Daoy (cell line): ENCODE measurements around the gene LRRC4C. TPM values are rescaled to one million over a fixed set of nuclear protein-coding genes. Genes with fewer than 3 reads are reported as not detected.

Source experiments
- DNase-seq: peaks from one replicate; pipeline ENCODE4 v3.0.0-alpha.2; 2015; ENCODE audit warnings: low read depth
- total RNA-seq: library from RNA; depleted of rRNA; stranded (reverse); fragments of >200 nt; shearing (Covaris generic); gene quantifications from 2 replicates; pipeline ENCODE4 v1.2.3, GENCODE V29; 2014

The LRRC4C gene
- total RNA-seq, 1 experiment from 2014 or later = not detected

DNA sequence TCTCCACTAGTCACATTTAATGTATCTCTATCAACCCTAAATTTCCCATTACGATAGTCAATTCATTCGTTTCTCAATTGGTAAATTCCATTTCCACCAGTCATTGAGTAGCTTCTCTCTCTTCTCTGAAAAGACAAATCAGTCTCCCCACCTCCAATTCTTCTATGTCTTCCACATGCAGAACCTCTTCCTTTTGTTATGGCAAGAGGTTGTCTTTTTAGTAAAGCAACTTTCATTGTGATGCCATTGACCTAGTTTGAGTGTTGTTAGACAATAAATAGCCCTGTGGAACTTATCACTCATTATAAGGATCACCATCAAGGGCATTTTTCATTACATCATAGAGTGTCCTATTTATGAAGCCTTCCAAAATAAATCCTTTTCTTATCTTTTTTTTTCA is 340.9 kb downstream of the LRRC4C start:
- DNase-seq = no peak

- no peak for DNase-seq
These were observed 342.5 kb downstream of the LRRC4C start for GRCh38 chr11:41116970-41117369.

DNA sequence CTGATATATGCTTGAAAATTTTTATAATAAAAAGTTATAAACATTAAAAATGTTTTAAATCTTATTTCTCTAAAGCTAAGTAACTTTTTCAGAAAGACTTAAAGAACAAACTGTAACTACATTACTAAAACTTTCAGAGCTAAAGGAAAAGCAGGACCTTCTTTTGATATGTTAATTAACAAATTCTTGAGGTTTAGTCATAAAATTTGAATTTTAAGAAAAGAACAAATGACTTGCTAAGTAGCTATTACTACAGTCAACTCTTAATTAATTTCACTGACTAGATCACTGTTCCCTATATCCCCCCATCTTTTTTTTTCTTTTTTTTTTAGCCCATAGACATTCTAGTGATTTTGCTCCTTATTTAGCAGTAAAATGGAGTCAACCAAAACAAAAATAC is 344.4 kb downstream of the LRRC4C start:
- no peak for DNase-seq

DNA sequence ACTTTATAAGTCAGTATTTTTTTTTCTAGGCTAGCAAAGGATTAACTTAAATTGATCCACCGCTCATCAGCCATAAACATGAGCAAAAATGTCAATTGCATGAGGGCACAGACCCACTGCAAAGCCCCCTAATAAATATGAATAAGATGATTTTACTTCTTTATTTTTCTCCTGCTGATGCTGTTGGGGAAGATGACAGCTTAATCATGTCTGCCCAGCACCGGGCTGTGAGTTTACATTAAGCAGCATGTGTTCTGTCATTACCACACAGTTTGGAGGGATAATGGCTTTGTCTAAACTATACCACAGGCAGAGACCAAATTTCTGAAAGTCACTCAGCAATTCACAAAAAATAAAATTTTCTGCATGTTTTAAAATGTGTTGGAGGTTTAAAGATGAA is 346.3 kb downstream of the LRRC4C start:
- no peak for DNase-seq

- DNase-seq = no peak
These were observed 348.9 kb downstream of the LRRC4C start for GRCh38 chr11:41110527-41110926.

DNA sequence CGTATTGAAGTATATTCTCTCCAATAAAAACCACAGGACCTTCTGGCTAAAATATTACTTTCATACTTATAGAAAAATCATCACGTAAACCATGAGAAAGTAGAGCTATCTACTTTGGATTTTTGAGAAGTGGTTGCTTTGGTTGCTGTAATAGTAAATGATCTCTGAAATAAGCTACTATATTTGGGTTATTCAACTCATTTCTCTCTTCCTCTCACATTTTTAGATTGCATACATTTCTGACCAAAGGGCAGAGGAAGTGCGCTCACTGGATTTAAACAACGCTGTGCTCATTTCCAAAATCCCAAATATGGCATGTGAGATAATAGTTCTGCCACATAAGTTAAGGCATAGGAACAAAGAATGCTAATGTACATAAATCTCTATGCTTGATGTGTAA is 357.0 kb downstream of the LRRC4C start:
- DNase-seq = no peak

DNA sequence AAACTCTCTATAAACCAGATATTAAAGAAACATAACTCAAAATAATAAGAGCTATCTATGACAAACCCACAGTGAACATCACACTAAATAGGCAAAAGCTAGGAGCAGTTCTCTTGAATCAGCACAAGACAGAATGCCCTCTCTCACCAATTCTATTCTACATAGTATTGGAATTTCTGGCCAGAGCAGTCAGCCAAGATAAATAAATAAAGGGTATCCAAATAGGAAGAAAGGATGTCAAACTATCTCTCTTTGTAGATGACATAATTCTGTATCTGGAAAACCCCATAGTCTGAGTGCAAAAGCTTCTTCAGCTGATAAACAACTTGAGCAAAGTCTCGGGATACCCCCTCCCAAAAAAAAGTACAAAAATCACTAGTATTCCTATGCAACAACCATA is 359.8 kb downstream of the LRRC4C start:
- DNase-seq = no peak

DNA sequence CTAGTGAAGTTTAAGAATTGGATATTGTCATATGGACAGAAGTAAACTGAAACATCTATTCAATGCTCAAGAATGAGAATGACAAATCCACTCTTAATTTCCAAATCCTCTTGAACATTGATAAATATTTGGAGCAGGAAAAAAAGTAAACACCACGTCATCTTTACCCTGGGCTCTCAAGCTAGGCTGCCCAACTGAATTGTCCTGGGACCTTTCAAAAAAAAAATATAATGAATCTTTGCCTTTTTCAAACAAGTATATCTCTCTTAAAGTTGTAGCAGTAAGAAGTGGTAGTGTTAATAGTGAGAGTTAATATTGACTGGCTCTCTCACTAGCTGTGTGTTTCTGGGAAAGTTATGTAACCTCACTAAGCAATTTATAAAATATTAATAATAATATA is 374.3 kb downstream of the LRRC4C start:
- no peak for DNase-seq

DNA sequence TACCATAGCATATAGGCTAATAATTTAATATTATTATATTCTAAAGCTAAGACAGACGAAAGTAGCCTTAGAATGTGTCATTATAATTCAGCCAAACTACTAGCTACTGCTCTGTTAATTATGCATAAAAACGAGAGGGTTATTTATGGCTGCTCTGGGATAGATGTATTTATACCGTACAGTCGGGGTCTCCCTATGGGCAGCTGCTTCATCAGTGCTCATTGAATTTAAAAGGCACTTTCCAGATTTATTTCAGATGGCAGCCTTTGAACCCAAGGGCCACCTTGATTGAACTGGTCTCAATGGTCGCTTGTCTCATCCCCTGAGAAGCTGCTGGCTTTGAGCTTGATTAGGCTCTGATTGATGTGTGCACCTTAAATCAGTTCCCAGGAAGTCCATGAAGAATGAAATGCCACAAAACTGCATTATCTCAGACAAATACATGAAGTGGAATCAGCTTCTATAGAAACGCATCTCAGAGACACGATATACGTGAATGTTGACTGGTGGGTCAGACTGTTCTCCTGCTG is 377.6 kb downstream of the LRRC4C start:
- no peak for DNase-seq

DNA sequence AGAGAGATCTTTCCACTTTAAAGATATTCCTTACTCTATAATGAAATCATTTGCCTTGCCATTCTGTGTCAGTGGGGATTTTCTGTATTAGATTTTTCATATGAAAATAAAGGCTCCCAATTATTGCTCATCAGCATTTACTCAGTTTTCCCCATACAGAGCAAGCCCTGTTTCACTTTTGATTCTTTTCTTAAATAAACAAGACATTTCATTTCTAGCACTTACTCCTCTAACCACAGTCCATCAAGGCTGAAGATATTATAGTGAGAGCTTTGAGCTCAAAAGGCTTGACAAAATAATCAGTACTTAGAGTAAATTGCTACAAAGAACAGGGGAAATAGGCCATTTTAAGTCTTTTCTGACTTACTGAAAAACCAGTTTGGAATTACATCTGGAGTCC is 385.1 kb downstream of the LRRC4C start:
- DNase-seq = no peak

DNA sequence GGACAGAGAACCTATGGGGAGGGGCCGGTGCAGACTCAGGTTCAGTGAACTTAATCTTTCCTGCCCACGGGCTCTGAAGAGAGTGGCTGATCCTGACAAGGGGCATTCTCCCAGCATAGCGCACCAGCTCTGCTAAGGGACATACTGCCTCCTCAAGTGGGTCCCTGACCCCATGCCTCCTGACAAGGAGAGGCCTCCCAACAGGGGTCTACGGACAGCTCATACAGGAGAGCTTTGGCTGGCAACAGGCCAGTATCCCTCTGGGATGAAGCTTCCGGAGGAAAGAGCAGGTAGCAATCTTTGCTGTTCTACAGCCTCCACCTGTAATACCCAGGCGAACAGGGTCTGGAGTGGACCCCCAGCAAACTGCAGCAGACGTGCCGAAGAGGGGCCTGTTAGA is 394.0 kb downstream of the LRRC4C start:
- DNase-seq = no peak

DNA sequence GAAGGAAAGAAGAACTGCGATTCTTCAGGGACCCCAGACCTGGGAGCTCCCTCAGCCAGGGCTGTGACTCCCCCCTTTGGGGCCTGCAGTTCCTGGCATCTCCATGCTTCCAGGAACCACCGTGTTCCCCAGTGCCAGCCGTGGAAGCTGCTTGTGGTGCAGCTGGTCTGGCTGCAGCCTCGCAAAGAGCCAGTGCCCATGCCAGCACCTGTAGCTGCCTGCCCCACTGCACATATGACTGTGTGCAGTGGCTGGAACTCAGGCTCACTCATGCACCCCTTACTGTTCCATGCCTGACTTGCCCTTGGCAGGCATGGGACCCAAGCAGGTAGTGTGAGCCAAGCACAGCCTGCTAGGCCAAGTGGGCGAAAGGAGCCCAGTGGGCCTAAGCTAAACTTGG is 401.3 kb downstream of the LRRC4C start:
- DNase-seq = no peak

DNA sequence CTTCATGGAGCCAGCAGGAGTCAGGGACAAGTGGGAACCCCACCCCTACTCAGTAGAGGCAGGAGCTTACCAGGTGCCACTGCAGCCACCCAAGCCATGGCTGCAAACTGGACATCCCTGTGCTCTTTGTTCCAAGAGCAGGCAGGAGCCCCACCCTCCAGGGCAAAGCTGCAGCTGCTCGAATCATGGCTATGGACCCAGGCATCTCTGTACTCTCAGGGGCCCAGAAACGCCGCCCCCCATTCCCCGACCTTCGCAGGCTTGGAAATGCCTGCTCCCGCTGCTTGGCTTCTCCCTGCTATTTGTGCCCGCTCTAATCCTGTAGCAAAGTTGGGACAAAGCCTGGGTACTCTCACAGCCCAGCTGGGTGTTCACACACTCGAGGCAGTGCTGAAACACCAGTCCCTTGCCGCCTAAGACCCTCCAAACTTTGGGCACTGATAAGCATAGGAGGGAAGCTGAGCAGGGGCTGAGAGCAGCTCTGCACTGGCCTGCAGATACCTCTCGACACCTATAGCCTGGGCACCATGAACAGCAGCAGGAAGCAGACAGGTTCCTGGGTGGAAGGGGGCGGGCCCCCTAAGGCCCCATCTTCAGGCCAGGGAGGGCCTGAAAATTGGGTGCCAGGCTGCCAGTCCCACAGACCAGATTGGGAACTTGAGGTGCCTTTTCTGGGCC is 402.4 kb downstream of the LRRC4C start:
- no peak for DNase-seq

DNA sequence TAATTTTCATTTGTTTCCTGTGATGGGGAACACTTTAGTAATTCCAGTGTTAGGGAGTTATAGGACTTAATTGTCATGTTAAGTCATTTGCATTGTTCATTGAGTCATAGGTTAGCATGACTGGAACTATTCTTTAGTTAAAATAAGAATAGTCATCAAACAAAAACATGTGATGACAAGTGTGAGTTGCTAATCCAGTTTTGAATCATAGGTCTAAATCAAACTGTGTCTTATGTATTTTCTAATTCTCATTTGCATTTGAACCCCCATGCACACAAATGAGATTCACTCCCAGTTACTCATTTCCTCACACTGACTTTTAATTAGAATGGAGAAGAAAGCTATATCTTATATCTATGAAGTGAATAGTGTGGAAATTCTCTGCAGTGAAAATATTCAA is 405.6 kb downstream of the LRRC4C start:
- DNase-seq = no peak

DNA sequence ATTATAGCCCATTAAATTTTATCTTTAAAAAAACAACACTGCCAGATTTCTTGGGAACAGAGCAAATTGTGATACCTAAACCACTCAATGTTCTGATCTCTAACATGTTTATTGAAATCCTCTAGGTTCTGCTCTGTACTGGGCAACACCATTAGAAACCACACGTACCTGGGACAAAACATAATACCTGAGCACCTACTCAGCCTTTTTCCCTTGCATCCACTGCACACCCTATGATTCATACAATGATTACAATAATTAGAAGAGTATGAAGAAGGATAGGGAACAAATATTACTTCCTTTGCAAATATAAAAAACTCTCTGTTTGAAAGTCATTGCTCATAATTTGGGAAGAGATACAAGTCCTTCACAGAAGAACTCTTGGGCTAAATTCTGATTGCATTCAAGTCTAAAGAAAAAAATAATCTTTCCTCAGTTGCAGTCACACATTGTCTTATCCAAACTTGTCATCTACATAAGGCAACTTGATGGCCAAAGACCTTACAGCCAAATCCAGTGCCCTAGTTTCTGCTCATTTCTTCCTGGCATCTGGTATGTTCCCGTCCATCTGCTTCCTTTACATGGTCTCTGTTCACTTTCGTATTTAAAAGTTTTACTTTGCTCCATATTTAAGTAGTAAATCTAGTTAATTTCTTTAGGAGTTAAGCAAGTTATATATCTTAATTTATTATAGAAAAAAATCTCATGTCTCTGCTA is 407.4 kb downstream of the LRRC4C start:
- DNase-seq = no peak

GRCh38 chr11:41050791-41051190 is 408.7 kb downstream of the LRRC4C start:
- no peak for DNase-seq

DNA sequence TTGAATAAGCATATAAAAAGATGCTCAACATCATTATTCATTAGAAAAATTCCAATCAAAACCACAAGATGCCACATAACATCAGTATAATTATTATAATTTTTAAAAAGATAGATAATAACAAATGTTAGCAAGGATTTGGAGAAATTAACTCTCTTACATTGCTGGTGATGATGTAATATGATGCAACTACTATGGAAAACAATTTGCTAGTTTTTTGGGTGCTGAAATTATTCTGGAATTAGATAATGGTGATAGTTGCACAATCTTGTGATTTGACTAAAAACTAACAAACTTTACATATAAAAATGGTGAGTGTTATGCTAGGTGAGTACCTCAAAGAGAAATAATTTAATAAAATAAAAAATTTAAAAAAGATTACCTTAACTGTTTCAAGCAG is 412.2 kb downstream of the LRRC4C start:
- DNase-seq = no peak

GRCh38 chr11:41045266-41045665 is 414.2 kb downstream of the LRRC4C start:
- no peak for DNase-seq

DNA sequence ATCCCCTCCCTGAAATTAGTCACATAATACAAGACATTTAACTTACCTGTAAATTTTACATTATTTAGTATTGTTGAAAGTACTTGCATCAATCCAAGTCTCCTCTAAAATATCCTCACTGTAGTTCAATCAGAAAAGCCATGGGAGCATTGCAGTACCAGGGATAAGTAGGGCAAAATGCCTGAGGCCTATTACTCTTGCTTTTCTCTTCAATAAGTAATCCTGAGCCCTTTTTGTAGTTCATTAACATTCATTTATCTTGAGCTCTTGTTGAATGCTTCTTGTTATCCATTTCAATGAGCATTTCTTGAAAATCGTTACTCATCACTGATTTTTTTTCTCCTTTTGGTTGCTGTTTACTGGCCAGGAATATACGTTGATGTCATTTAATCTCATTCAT is 414.7 kb downstream of the LRRC4C start:
- no peak for DNase-seq

DNA sequence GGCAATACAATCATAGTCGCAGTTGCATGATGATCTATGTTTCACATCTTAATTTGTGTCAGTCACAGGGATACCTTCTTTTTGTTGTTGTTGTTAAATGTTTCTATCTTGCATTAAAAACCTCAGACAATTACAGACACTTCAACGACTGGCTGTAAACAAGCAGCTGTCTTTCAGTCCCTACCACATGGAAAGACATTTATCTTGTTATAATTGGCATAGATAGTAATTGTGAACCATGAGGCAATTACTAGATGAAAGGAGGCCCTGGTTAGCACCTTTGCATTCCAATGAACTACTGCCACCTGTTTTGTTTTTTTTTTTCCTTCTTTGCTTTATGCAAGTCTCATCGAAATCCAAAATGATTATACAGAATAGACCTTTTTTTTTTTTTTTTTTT is 416.8 kb downstream of the LRRC4C start:
- no peak for DNase-seq

DNA sequence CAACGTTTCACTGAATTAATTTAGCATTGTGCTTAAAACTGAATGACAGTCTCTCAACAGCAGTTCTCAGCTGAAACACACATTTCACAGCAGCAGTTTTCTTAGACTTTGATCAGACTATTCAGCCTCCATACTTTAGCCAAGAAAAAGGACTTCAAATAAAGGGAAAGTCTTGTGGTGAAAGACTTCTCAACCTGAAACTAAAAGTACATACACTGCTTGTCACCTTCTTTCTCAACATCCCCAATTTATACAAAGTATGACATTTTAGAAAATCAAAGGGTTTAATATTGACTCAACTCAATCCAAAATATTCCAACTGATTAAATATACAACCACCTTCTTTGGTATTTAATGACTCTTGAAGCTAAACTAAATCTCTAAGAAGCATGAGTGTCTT is 419.0 kb downstream of the LRRC4C start:
- no peak for DNase-seq

- DNase-seq = no peak
These were observed 419.9 kb downstream of the LRRC4C start for GRCh38 chr11:41039592-41039991.

DNA sequence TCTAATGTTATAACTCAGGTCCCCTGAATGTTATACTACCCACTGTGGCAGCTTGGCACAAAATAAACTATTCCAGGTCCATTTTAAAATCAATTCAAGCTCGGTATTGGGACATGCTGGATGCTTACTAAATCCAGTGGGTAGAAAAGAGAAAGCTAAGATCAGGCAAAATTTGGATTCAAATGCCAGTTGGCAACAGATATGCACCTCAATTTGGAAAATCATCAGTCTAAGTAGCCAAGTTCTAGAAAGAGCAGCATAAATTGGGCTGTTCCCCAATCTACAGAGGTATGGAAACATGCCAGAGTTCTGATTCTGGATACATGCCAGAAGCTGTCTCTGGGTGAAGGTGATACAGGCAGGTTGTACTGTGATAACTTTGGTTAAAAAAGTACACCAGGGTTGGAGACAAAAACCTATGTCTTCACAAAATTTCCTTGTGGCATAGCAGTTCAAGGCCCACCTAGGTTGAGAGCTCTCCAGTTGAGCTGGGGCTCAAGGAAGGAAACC is 427.8 kb downstream of the LRRC4C start:
- DNase-seq = no peak
